Jurkat, Clone E6-1 (cell line): ENCODE data around the gene CALD1.

Source experiments
- DNase-seq: peaks from one replicate; pipeline ENCODE4 v3.0.0-alpha.2; 2011; ENCODE audit warnings: low read depth, low spot score
- H3K4me3 ChIP-seq: 2 replicates; pipeline ENCODE4 v1.5.1; 2011; ENCODE audit warnings: mild to moderate bottlenecking, low read length, control low read depth, moderate library complexity

Gene CALD1

GRCh38 chr7:134844200-134844599 is 64.8 kb downstream of the CALD1 start:
- H3K4me3 ChIP-seq = no peak overlapping the region
- no peak for DNase-seq

DNA sequence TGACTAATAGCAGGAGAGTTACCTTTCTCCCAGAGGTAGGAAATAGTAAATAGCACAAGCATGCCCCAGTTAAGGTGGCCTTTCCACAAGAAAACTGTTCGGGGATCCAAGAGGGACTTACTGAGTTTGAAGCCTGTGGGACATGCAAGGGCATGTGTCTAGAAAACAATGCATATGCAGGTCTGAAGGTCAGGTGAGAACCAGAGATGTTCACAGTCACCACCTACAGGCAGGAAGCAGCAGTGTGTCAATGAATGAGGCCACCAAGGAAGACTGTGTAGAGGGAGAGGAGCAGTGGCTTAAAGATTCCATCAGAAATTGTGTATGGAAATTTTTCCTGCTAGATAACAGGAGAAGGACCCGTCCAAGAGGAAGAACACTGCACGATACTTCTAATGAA is 66.0 kb downstream of the CALD1 start:
- peak; percentile 7 for DNase-seq
- H3K4me3 ChIP-seq = no peak overlapping the region

- DNase-seq = no peak
- no peak overlapping the region for H3K4me3 ChIP-seq
Observed at GRCh38 chr7:134847851-134848588, 68.6 kb downstream of the CALD1 start.

GRCh38 chr7:134850066-134850465 is 70.6 kb downstream of the CALD1 start:
- no peak overlapping the region for H3K4me3 ChIP-seq
- no peak for DNase-seq

DNA sequence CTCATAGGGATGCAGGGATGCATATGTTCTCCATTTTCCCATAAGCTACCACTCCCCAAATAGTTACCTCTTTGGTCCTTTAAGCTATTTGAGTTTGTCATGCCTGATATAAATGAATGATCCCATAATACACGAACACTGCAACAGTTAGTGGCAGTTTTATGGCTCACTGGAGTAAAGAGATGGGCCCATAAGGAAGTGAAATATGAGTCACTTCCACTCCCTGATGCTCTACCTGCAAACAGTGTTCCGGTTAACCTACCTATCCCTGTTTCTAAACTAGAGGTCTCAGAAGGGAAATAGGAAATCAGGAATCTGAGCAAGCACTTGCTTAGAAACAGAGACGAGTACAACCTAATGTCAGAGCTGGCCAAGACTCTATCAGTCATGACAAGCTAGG is 71.7 kb downstream of the CALD1 start:
- no peak overlapping the region for H3K4me3 ChIP-seq
- no peak for DNase-seq

DNA sequence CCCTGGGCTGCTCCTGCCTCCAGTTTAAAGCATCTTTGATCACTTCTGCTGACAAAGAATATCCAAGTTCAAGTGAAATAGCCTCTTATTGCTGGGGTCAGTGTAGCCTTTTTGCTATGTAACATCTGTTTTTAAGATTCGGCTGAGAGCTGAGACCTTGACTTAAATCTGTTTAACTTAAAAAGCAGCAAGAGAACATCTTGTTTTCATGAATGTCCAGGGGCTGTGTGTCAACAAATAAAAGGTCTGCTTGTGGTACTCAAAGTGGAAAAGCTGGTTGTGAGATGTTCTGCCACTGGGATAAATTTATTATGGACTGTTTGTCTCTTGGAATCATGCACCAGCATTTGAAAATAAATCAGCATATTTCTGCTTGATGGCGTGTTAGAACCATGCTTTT is 73.2 kb downstream of the CALD1 start:
- no peak for DNase-seq

DNA sequence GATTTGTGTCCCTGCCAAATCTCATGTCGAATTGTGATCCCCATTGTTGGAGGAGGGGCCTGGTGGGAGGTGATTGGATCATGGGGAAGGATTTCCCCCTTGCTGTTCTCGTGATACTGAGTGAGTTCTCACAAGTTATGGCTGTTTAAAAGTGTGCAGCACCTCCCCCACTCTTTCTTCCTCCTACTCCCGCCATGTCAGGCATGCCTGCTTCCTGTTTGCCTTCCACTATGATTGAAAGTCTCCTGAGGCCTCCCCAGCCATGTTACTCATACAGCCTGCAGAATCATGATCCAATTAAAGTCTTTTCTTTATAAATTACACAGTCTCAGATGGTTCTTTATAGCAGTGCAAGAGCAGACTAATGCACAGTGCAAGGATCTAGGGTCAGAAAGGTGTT is 75.4 kb downstream of the CALD1 start:
- DNase-seq = no peak

More for the DNA sequence above, 73.2 kb downstream of the CALD1 start:
- H3K4me3 ChIP-seq = no peak overlapping the region

GRCh38 chr7:134855442-134855841 is 76.0 kb downstream of the CALD1 start:
- H3K4me3 ChIP-seq = no peak overlapping the region
- DNase-seq = no peak

More for the DNA sequence above, 75.4 kb downstream of the CALD1 start:
- no peak overlapping the region for H3K4me3 ChIP-seq

DNA sequence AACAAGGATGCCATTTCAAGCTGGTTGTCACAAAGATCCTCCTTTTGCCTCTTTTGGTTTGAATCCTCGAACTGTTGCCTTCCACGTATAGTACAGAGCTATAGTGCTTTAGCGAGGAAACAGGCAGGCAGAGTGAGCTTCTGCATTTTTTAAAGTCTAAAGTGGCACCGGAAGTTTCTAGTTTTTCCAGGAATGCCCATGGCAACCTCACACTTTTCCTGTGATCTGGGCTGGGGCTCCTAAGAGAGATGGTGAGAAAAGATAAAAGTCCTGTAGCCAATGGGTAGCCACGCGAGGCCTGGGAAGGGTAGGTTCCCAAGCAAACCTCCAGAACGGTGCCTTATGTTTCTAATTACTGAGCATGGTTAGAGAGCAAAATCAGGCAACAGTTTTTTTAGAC is 76.7 kb downstream of the CALD1 start:
- DNase-seq = no peak
- no peak overlapping the region for H3K4me3 ChIP-seq

- no peak overlapping the region for H3K4me3 ChIP-seq
- DNase-seq = no peak
Observed at GRCh38 chr7:134856691-134857090, 77.3 kb downstream of the CALD1 start.

DNA sequence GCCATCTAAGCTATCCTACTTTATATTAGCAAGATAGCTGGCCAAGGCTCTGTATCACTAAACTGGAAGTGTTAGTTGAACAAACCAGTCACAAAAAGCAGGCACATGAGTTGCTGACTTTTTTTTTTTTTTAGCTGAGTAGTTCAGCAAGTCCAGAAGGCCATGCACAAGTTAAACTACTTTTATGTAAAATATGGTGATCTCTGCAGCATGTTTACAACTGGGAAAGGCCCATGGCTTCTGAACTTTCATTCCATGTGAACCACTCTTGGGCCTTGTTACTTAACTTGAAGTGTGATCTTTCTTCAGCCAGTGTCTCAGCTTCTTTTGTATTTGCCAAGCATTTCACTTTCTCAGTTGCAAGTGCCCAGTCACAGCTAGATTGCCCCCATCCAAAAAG is 78.5 kb downstream of the CALD1 start:
- H3K4me3 ChIP-seq = no peak overlapping the region
- DNase-seq = no peak

GRCh38 chr7:134859783-134860182 is 80.3 kb downstream of the CALD1 start:
- DNase-seq = no peak
- no peak overlapping the region for H3K4me3 ChIP-seq

DNA sequence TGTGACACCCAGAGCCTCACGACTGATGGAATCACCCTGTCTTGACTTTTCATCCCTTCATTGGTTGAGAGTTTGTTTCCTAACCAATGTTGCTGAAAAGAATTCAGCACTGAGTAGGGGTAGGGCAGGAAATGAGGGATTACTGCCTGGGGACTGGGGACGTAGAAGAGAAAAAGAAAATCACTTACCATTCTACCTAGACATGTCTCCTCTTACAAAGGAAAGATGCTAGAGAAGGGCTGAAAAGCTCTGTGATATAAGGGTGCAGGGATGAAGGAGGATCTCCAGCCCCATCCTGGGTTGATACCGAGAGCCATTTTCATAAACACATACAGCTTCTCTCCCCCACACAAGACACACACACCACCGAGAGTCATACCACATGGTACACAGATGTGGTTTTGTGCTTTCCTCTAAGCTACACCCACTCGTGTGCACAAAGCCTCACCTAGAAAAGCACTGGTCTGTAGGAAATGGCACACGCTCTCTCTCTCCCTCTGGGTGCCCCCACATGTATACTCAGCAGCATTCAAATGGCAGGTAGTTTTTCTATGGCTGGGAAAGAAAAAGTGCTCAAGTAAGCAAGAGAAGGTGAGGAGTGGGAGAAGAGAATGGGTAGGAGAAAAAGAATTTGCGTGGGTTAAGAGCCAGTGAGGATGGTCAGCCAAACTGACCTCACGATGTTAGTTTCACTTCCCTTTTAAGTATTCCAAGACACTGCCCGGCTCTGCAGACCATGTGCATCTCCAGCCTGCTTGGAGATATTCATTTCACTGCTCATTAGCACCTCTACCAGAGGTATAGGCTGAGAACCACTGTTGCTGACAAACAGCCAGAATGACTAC is 85.8 kb downstream of the CALD1 start:
- peak overlapping the region; percentile 1; the same call in 1 of the 2 replicates for H3K4me3 ChIP-seq
- peak; percentile 65 for DNase-seq

DNA sequence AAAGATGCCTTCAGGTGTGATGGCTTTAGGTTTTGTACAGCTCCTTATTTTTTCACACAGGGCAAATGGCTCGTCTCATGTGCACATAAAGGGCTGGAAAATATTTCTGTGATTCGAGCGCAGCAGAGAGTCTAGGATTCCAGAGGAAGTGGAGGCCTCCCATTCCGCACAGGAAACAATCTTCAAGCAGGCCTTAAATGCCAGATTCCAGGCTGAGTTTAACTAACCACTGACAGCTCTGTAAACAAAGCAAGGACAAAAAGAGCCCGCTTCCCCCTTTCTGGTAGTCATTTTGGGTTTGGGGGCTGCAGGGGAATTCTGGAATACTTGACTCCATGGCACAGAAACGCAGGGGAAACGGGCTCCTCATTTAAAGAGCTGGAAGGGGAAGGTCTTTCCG is 87.2 kb downstream of the CALD1 start:
- no peak overlapping the region for H3K4me3 ChIP-seq
- no peak for DNase-seq

GRCh38 chr7:134870156-134870555 is 90.7 kb downstream of the CALD1 start:
- no peak for DNase-seq
- no peak overlapping the region for H3K4me3 ChIP-seq

GRCh38 chr7:134870781-134871180 is 91.3 kb downstream of the CALD1 start:
- H3K4me3 ChIP-seq = no peak overlapping the region
- no peak for DNase-seq

DNA sequence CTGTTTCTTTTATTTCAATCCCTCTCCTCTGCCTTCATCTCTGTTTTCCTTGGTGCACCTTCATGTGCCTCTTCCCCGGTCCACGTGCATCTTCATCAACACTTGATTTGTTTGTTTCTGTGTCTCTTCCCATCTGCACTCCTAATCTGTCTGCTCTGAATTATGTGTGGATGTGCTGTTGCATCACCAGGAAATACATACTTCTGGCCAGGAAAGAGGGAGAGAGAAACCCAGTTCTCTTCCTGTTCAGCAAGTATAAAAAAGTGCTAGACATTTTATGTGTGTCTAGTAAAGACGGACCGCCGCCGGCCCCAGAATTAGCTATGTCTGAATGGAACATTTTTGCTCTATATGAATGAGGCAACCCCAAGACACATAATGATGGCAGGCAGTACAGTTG is 93.8 kb downstream of the CALD1 start:
- H3K4me3 ChIP-seq = no peak overlapping the region
- DNase-seq = no peak

GRCh38 chr7:134874407-134874806 is 95.0 kb downstream of the CALD1 start:
- H3K4me3 ChIP-seq = no peak overlapping the region
- DNase-seq = no peak

- H3K4me3 ChIP-seq = no peak overlapping the region
- DNase-seq = no peak
Observed at GRCh38 chr7:134875867-134876266, 96.4 kb downstream of the CALD1 start.

DNA sequence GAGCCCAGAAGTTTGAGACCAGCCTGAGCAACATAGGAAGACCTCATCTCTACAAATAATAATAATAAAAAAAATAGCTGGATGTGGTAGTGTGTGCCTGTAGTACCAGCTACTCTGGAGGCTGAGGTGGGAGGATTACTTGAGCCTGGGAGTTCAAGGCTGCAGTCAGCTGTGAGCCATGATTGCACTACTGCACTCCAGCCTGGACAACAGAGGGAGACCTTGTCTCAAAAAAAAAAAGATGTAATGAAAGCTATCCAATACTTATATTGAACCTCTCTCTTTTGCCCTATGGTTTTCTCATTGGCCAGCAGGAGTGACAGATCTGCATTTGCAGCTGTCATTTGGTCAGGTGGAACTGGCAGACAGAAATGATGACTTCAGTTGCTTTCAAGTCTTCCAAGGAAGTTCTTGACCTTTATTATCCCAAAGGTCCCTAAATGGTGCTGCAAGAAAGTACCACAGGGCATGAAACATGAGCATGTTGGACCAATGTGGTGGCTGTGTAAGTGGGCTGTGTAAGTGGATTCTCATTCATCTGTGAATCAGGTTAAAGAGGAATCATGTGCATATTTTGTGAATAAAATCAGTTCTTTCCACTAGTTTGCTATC is 99.4 kb downstream of the CALD1 start:
- H3K4me3 ChIP-seq = no peak overlapping the region
- no peak for DNase-seq
